HG02610 (cell line): ENCODE data around the gene GRIP1.
"Not testable (repeated sequence)": the region's sequence is repeated elsewhere in the genome, so short reads cannot be mapped to it uniquely, and the experiment has no call there.

Experiments used
- ATAC-seq: cut with Tn5 transposase; IDR thresholded peaks from one replicate; pipeline ENCODE4 v1.9.1; 2021; ENCODE audit warnings: mild to moderate bottlenecking, moderate library complexity; ENCODE audit not compliant: unreplicated experiment

GRIP1 gene

GRCh38 chr12:66538970-66539369 is 139.9 kb downstream of the GRIP1 start:
- no peak for ATAC-seq

GRCh38 chr12:66537876-66538275 is 141.0 kb downstream of the GRIP1 start:
- no peak for ATAC-seq

- no peak for ATAC-seq
Measured at GRCh38 chr12:66533767-66534166, 145.1 kb downstream of the GRIP1 start.

GRCh38 chr12:66531766-66532165 is 147.1 kb downstream of the GRIP1 start:
- no peak for ATAC-seq

GRCh38 chr12:66529934-66530333 is 148.9 kb downstream of the GRIP1 start:
- ATAC-seq: no peak

GRCh38 chr12:66516561-66516960 is 162.3 kb downstream of the GRIP1 start:
- no peak for ATAC-seq

- ATAC-seq: no peak
Measured at GRCh38 chr12:66516133-66516532, 162.7 kb downstream of the GRIP1 start.

GRCh38 chr12:66514581-66514980 is 164.3 kb downstream of the GRIP1 start:
- ATAC-seq: no peak

- no peak for ATAC-seq
Measured at GRCh38 chr12:66508025-66508424, 170.9 kb downstream of the GRIP1 start.

- ATAC-seq: no peak
Measured at GRCh38 chr12:66503746-66504145, 175.1 kb downstream of the GRIP1 start.

- ATAC-seq: no peak
Measured at GRCh38 chr12:66502911-66503310, 176.0 kb downstream of the GRIP1 start.

GRCh38 chr12:66500841-66501240 is 178.0 kb downstream of the GRIP1 start:
- ATAC-seq: peak; percentile 87

- ATAC-seq: no peak
Measured at GRCh38 chr12:66500091-66500490, 178.8 kb downstream of the GRIP1 start.

- no peak for ATAC-seq
Measured at GRCh38 chr12:66499000-66499399, 179.9 kb downstream of the GRIP1 start.

GRCh38 chr12:66498059-66498458 is 180.8 kb downstream of the GRIP1 start:
- not testable (repeated sequence) for ATAC-seq

- ATAC-seq: no peak
Measured at GRCh38 chr12:66497008-66497897, 181.6 kb downstream of the GRIP1 start.

- no peak for ATAC-seq
Measured at GRCh38 chr12:66496595-66496994, 182.3 kb downstream of the GRIP1 start.

GRCh38 chr12:66495709-66496108 is 183.2 kb downstream of the GRIP1 start:
- ATAC-seq: no peak

GRCh38 chr12:66493819-66494218 is 185.1 kb downstream of the GRIP1 start:
- no peak for ATAC-seq

- ATAC-seq: no peak
Measured at GRCh38 chr12:66491853-66492252, 187.0 kb downstream of the GRIP1 start.

- ATAC-seq: no peak
Measured at GRCh38 chr12:66482351-66483203, 196.3 kb downstream of the GRIP1 start.

GRCh38 chr12:66467932-66468331 is 210.9 kb downstream of the GRIP1 start:
- ATAC-seq: no peak
